H1 (cell line): ENCODE results near the gene CCS. TPM values are rescaled to one million over a fixed set of nuclear protein-coding genes. Genes with fewer than 3 reads are reported as not detected.

Experiments used
- ASH2L ChIP-seq: fragments of 200-600, 300-600 bp; sonication (generic); IDR thresholded peaks from one replicate; pipeline ENCODE4 v1.7.1; 2017; ENCODE audit warnings: low read length
- BACH1 ChIP-seq: IDR thresholded peaks from 2 replicates; pipeline ENCODE4 v1.6.1; 2012; ENCODE audit warnings: low read length, improper control_type of control experiment
- BCL11A ChIP-seq, 2 experiments: IDR thresholded peaks; one replicate each; pipeline ENCODE4 v1.6.1; 2011; ENCODE audit warnings: low read depth in 2 of 2, low read length in 2 of 2, mild to moderate bottlenecking in 2 of 2
- CTBP2 ChIP-seq: IDR thresholded peaks from 2 replicates; pipeline ENCODE4 v1.7.0; 2011; ENCODE audit warnings: borderline replicate concordance, mild to moderate bottlenecking, moderate library complexity, mixed read lengths, low read length; ENCODE audit not compliant: insufficient read depth, insufficient read length
- HDAC2 ChIP-seq, 2 experiments: fragments of 300-600 bp in 1 of 2; sonication (generic) in 1 of 2; IDR thresholded peaks; 2 replicates each; pipeline ENCODE4 v1.6.1; 2011 to 2012; ENCODE audit warnings: low read depth in 2 of 2, low read length in 2 of 2, mild to moderate bottlenecking in 2 of 2, moderate library complexity in 2 of 2, borderline replicate concordance in 1 of 2, inconsistent platforms in 1 of 2
- KDM5A ChIP-seq: fragments of 200-600 bp; IDR thresholded peaks from 2 replicates; pipeline ENCODE4 v1.7.1; 2012; ENCODE audit warnings: mild to moderate bottlenecking, low read length, inconsistent platforms, mixed read lengths
- RBBP5 ChIP-seq: IDR thresholded peaks from 2 replicates; pipeline ENCODE4 v1.7.1; 2012; ENCODE audit warnings: low read depth, mild to moderate bottlenecking, inconsistent platforms, low read length, moderate library complexity, borderline replicate concordance
- polyA plus RNA-seq, 7 experiments: library from polyadenylated mRNA; depleted of rRNA in 3 of 7; stranded (reverse) in 5 of 7; unstranded in 2 of 7; fragments of >200 nt in 5 of 7; fragments of 200-250 nt in 2 of 7; gene quantifications; 1 replicate in 5 of 7; 2 replicates in 1 of 7; 4 replicates in 1 of 7; pipeline versions ENCODE4 v1.2.1 to v1.2.3, GENCODE V29; 2011 to 2013; ENCODE audit warnings: missing spikeins in 2 of 7, mixed read lengths in 2 of 7
- total RNA-seq: library from RNA; stranded (reverse); fragmentation: NEBNext Ultra II Directional; extraction: Animal tissue kit (Norgen Biotek cat#: 25700); gene quantifications from 2 replicates; pipeline ENCODE4 v1.2.1, GENCODE V29; 2021

CCS gene
- total and polyA plus RNA-seq, 2 of the 8 experiments (the other 6 are each of a cell fraction or from before 2014, with no cell fraction given), result 37.1 to 37.7 TPM

DNA sequence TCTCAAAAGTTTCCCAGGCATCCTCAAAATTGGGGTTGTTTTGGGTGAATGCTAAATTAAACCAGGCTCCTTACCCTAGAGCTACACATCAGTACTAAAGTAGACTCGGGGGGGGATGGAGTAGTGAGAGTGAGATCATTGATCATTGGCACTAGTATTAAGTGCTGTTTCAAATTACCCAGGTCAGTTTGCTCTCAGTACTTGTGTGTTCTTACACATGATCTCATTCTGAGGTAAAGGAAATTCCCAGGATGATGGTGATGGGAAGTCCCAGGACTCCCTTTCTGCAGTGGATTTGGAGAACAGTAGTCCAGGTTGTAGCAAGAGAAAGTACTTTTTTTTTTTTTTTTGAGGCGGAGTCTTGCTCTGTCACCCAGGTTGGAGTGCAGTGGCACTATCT is 58.0 kb downstream of the CCS start (continued):
- TF ChIP-seq RBBP5, result no peak
- no peak for TF ChIP-seq ASH2L
- TF ChIP-seq HDAC2 (IDR thresholded peaks at IDR 0.05; ENCODE audit: borderline replicate concordance in 1 of 2, low read depth in 2 of 2, low read length in 2 of 2), result no peak
- no peak for TF ChIP-seq KDM5A
- no peak for TF ChIP-seq BACH1
- TF ChIP-seq CTBP2, result no peak
- TF ChIP-seq BCL11A (IDR thresholded peaks at IDR 0.05; ENCODE audit: low read depth in 2 of 2, low read length in 2 of 2), result no peak
